ENCODE measurements around the gene PTPRN2.
"Not testable (repeated sequence)": the region's sequence is repeated elsewhere in the genome, so short reads cannot be mapped to it uniquely, and the experiment has no call there.

PTPRN2 gene

GRCh38 chr7:158382363-158383254 lies 205.0 kb downstream of the PTPRN2 start:
- H3K27me3 ChIP-seq (ENCODE audit: control insufficient read depth, insufficient read depth, low read length): no peaks in the 10 kb centered on the region
- no peak overlapping the region for H3K9ac ChIP-seq (ENCODE audit: low read length)
- no peak overlapping the region for H3K4me3 ChIP-seq (ENCODE audit: low read depth, low read length)
- peaks cover 6% of the 10 kb centered on the region; the same call in 1 of the 2 replicates for H3K4me1 ChIP-seq (ENCODE audit: control insufficient read depth, insufficient read depth, low read length)
- H3K36me3 ChIP-seq (ENCODE audit: control insufficient read depth, insufficient read depth, low read length): no peaks in the 10 kb centered on the region
- H3K9me3 ChIP-seq (ENCODE audit: control insufficient read depth, insufficient read depth, low read depth, low read length): peaks cover 36% of the 10 kb centered on the region
- H3K27ac ChIP-seq (ENCODE audit: low read depth, low read length): no peak overlapping the region

- Histone ChIP-seq H3K4me1 (ENCODE audit: control insufficient read depth, insufficient read depth, low read length) (peaks cover 2% of the 10 kb centered on the region; the same call in 1 of the 2 replicates), H3K27ac (ENCODE audit: low read depth, low read length) (no peak overlapping the region)
Observed at GRCh38 chr7:158381956-158382355, 205.7 kb downstream of the PTPRN2 start.

GRCh38 chr7:158378978-158379377 lies 208.6 kb downstream of the PTPRN2 start:
- Histone ChIP-seq H3K4me1 (ENCODE audit: control insufficient read depth, insufficient read depth, low read length) (no peaks in the 10 kb centered on the region), H3K36me3 (ENCODE audit: control insufficient read depth, insufficient read depth, low read length) (no peaks in the 10 kb centered on the region), H3K27ac (ENCODE audit: low read depth, low read length) (no peak overlapping the region), H3K9me3 (ENCODE audit: control insufficient read depth, insufficient read depth, low read depth, low read length) (peaks cover 51% of the 10 kb centered on the region), H3K9ac (ENCODE audit: low read length) (no peak overlapping the region), H3K4me3 (ENCODE audit: low read depth, low read length) (no peak overlapping the region), H3K27me3 (ENCODE audit: control insufficient read depth, insufficient read depth, low read length) (no peaks in the 10 kb centered on the region)

More at GRCh38 chr7:158381956-158382355, 205.7 kb downstream of the PTPRN2 start:
- no peak overlapping the region for H3K9ac ChIP-seq (ENCODE audit: low read length)
- peaks cover 39% of the 10 kb centered on the region for H3K9me3 ChIP-seq (ENCODE audit: control insufficient read depth, insufficient read depth, low read depth, low read length)
- H3K36me3 ChIP-seq (ENCODE audit: control insufficient read depth, insufficient read depth, low read length): no peaks in the 10 kb centered on the region
- H3K27me3 ChIP-seq (ENCODE audit: control insufficient read depth, insufficient read depth, low read length): no peaks in the 10 kb centered on the region
- no peak overlapping the region for H3K4me3 ChIP-seq (ENCODE audit: low read depth, low read length)

DNA sequence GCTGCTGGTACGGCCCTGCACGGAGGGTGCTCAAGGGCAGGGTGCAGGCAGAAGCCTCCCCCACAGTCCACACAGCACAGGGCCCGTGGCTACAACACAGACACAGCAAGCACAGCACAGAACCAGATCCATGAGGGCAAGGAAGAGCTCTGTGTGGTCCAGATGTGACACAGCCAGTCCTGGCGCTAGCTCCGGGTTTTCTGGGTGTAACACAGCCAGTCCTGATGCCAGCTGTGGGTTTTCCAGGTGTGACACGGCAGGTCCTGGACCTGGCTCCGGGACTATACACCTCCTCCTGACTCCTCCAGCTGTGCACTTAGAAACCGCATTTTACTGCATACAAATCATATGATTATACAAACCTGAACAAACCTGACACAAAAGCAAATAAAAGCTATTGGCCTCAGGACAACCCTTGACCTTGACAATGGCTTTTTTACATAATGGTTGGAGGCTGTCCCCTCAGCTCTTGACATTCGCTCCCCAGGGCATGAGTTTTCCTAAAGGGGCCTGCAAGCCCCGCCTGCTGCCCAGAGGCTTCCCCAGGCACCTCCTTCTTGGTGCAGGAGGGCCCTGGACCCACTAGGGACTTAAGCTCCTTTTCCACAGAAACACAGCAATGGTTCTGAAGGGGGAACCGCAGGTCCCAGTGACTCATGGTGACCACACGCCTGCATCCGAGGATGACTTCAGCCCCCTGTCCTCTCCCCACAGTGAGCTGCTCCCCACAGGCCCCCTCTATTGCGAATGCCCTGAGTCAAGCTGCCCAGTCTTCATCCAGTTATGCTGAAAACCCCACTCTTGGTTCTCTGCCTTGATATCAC lies 209.6 kb downstream of the PTPRN2 start:
- Histone ChIP-seq H3K9ac (ENCODE audit: low read length) (no peak overlapping the region), H3K27ac (ENCODE audit: low read depth, low read length) (no peak overlapping the region), H3K27me3 (ENCODE audit: control insufficient read depth, insufficient read depth, low read length) (no peaks in the 10 kb centered on the region)

DNA sequence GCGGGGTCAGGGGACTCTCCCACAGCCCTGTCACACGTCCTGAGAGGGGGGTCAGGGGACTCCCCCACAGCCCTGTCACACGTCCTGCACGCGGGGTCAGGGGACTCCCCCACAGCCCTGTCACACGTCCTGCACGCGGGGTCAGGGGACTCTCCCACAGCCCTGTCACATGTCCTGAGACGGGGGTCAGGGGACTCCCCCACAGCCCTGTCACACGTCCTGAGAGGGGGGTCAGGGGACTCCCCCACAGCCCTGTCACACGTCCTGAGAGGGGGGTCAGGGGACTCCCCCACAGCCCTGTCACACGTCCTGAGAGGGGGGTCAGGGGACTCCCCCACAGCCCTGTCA lies 210.8 kb downstream of the PTPRN2 start:
- H3K4me3 ChIP-seq (ENCODE audit: low read depth, low read length); H3K9ac ChIP-seq (ENCODE audit: low read length); H3K27me3 ChIP-seq (ENCODE audit: control insufficient read depth, insufficient read depth, low read length); H3K27ac ChIP-seq (ENCODE audit: low read depth, low read length); H3K4me1 ChIP-seq (ENCODE audit: control insufficient read depth, insufficient read depth, low read length); H3K36me3 ChIP-seq (ENCODE audit: control insufficient read depth, insufficient read depth, low read length): not testable (repeated sequence)
- peaks cover 45% of the 10 kb centered on the region for H3K9me3 ChIP-seq (ENCODE audit: control insufficient read depth, insufficient read depth, low read depth, low read length)

More for the DNA sequence above, 209.6 kb downstream of the PTPRN2 start:
- H3K4me3 ChIP-seq (ENCODE audit: low read depth, low read length): no peak overlapping the region
- no peaks in the 10 kb centered on the region for H3K36me3 ChIP-seq (ENCODE audit: control insufficient read depth, insufficient read depth, low read length)
- peaks cover 53% of the 10 kb centered on the region for H3K9me3 ChIP-seq (ENCODE audit: control insufficient read depth, insufficient read depth, low read depth, low read length)
- H3K4me1 ChIP-seq (ENCODE audit: control insufficient read depth, insufficient read depth, low read length): no peaks in the 10 kb centered on the region

GRCh38 chr7:158376146-158376838 lies 211.3 kb downstream of the PTPRN2 start:
- not testable (repeated sequence) for H3K4me1 ChIP-seq (ENCODE audit: control insufficient read depth, insufficient read depth, low read length)

DNA sequence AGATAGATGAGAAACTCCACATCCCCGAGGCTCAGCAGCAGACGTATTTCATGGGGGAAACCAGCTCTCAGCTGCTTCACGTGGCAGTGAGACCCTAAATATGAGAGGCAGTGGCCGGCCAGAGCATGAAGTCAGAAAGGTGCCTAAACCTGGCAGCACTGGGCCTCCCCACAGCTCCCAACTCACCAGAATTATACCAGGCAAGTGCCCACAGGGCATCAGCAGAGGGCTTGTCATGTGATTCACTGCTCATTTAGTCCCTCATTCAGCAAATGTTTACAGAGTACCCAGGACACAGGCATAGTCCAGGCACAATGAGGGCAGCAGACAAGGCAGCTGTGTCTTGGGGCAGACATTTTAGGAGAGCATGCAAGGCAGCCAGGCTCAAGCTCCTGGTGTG lies 212.6 kb downstream of the PTPRN2 start:
- Histone ChIP-seq H3K9me3 (ENCODE audit: control insufficient read depth, insufficient read depth, low read depth, low read length) (peaks cover 39% of the 10 kb centered on the region), H3K4me3 (ENCODE audit: low read depth, low read length) (no peak overlapping the region), H3K4me1 (ENCODE audit: control insufficient read depth, insufficient read depth, low read length) (no peaks in the 10 kb centered on the region), H3K27ac (ENCODE audit: low read depth, low read length) (no peak overlapping the region), H3K9ac (ENCODE audit: low read length) (no peak overlapping the region), H3K36me3 (ENCODE audit: control insufficient read depth, insufficient read depth, low read length) (no peaks in the 10 kb centered on the region), H3K27me3 (ENCODE audit: control insufficient read depth, insufficient read depth, low read length) (no peaks in the 10 kb centered on the region)

More at GRCh38 chr7:158376146-158376838, 211.3 kb downstream of the PTPRN2 start:
- peaks cover 43% of the 10 kb centered on the region for H3K9me3 ChIP-seq (ENCODE audit: control insufficient read depth, insufficient read depth, low read depth, low read length)
- H3K27me3 ChIP-seq (ENCODE audit: control insufficient read depth, insufficient read depth, low read length); H3K9ac ChIP-seq (ENCODE audit: low read length); H3K27ac ChIP-seq (ENCODE audit: low read depth, low read length); H3K36me3 ChIP-seq (ENCODE audit: control insufficient read depth, insufficient read depth, low read length); H3K4me3 ChIP-seq (ENCODE audit: low read depth, low read length): not testable (repeated sequence)

GRCh38 chr7:158374586-158374985 lies 213.0 kb downstream of the PTPRN2 start:
- peaks cover 34% of the 10 kb centered on the region for H3K9me3 ChIP-seq (ENCODE audit: control insufficient read depth, insufficient read depth, low read depth, low read length)
- H3K27ac ChIP-seq (ENCODE audit: low read depth, low read length): no peak overlapping the region
- H3K36me3 ChIP-seq (ENCODE audit: control insufficient read depth, insufficient read depth, low read length): no peaks in the 10 kb centered on the region
- no peak overlapping the region for H3K4me3 ChIP-seq (ENCODE audit: low read depth, low read length)
- no peak overlapping the region for H3K9ac ChIP-seq (ENCODE audit: low read length)
- no peaks in the 10 kb centered on the region for H3K27me3 ChIP-seq (ENCODE audit: control insufficient read depth, insufficient read depth, low read length)
- no peaks in the 10 kb centered on the region for H3K4me1 ChIP-seq (ENCODE audit: control insufficient read depth, insufficient read depth, low read length)

- Histone ChIP-seq H3K9ac (ENCODE audit: low read length) (no peak overlapping the region), H3K9me3 (ENCODE audit: control insufficient read depth, insufficient read depth, low read depth, low read length) (peaks cover 30% of the 10 kb centered on the region; the same call in 1 of the 2 replicates), H3K27me3 (ENCODE audit: control insufficient read depth, insufficient read depth, low read length) (no peaks in the 10 kb centered on the region), H3K27ac (ENCODE audit: low read depth, low read length) (no peak overlapping the region), H3K4me1 (ENCODE audit: control insufficient read depth, insufficient read depth, low read length) (no peaks in the 10 kb centered on the region), H3K4me3 (ENCODE audit: low read depth, low read length) (no peak overlapping the region), H3K36me3 (ENCODE audit: control insufficient read depth, insufficient read depth, low read length) (no peaks in the 10 kb centered on the region)
Observed at GRCh38 chr7:158374146-158374545, 213.5 kb downstream of the PTPRN2 start.

- Histone ChIP-seq H3K4me1 (ENCODE audit: control insufficient read depth, insufficient read depth, low read length) (no peaks in the 10 kb centered on the region), H3K9me3 (ENCODE audit: control insufficient read depth, insufficient read depth, low read depth, low read length) (peaks cover 28% of the 10 kb centered on the region; the same call in 1 of the 2 replicates), H3K36me3 (ENCODE audit: control insufficient read depth, insufficient read depth, low read length) (no peaks in the 10 kb centered on the region), H3K4me3 (ENCODE audit: low read depth, low read length) (no peak overlapping the region), H3K27ac (ENCODE audit: low read depth, low read length) (no peak overlapping the region), H3K9ac (ENCODE audit: low read length) (no peak overlapping the region), H3K27me3 (ENCODE audit: control insufficient read depth, insufficient read depth, low read length) (no peaks in the 10 kb centered on the region)
Observed at GRCh38 chr7:158373476-158374133, 214.0 kb downstream of the PTPRN2 start.
